ENCODE results near the gene CCDC169.
A peak's percentile ranks its signal among the peaks of the same experiment; 100 is the strongest.

CCDC169 gene

DNA sequence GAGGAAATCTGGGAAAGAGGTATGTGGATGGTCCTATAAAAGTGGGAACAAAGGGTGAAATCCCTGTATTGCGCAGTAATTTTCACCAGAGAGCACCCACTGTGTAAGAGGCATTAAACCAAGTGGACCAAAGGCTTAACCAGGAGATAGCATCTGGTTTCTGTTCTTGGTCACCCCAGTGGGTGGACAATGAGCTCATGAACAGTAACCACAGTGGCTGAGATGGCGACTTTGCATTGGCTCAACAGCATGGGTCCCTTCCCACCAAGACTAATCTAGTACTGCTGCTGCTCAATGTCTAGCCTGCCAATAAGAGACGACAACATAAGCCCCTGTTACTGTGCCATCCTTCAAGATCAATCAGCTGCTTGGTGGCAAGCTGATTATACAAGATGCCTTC, 36.6 kb downstream of the CCDC169 start:
- DNase-seq (ENCODE audit: low read depth, low spot score): peak; percentile 26
- TF ChIP-seq, protein P1, sequence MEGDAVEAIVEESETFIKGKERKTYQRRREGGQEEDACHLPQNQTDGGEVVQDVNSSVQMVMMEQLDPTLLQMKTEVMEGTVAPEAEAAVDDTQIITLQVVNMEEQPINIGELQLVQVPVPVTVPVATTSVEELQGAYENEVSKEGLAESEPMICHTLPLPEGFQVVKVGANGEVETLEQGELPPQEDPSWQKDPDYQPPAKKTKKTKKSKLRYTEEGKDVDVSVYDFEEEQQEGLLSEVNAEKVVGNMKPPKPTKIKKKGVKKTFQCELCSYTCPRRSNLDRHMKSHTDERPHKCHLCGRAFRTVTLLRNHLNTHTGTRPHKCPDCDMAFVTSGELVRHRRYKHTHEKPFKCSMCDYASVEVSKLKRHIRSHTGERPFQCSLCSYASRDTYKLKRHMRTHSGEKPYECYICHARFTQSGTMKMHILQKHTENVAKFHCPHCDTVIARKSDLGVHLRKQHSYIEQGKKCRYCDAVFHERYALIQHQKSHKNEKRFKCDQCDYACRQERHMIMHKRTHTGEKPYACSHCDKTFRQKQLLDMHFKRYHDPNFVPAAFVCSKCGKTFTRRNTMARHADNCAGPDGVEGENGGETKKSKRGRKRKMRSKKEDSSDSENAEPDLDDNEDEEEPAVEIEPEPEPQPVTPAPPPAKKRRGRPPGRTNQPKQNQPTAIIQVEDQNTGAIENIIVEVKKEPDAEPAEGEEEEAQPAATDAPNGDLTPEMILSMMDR (IDR thresholded peaks at IDR 0.05; ENCODE audit: low read depth, low read length): no peak
- in situ Hi-C loops (cut with HindIII; ENCODE audit: low sequenced_read_pairs): no loop called here
- H3K4me3 ChIP-seq (ENCODE audit: low read depth, low read length): no peak overlapping the region

DNA sequence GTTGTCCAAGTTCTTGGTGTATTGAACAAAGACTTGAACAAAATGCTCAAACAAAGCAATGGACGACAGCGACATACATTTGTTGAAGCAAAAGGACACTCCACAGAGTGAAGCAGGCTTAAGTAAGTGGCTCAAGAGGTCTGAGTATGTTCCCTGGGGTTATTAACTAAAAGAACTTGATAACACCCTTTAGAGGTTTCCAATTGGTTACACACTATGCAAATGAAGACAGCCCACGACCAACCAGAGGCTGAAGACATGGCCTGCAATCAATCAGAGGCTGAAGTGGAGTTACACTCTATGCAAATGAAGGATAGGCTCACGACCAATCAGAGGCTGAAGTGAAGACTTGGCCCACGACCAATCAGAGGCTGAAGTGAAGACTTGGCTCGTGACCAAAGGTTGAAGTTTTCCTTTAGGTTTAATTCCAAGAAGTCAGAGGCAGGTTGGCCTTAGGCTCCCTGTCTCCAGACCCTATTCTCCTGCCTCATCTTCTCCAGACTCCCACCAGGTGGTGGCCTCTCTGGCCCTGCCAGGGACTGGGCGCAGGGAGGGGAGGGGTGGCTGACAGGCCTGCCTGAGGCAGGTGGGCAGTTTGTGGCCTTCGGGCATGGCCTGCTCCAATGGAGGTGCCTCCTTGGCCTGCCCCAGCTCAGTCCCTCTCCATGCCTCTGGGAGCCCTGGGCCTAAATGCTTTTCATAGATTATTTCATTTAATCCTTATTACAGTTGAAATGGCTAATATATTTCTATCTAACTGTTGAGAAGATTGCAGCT, 38.1 kb downstream of the CCDC169 start:
- in situ Hi-C loops (cut with HindIII; ENCODE audit: low sequenced_read_pairs): no loop called here
- DNase-seq (ENCODE audit: low read depth, low spot score): no peak
- H3K4me3 ChIP-seq (ENCODE audit: low read depth, low read length): no peak overlapping the region
- TF ChIP-seq, protein P1 (IDR thresholded peaks at IDR 0.05; ENCODE audit: low read depth, low read length): no peak

DNA sequence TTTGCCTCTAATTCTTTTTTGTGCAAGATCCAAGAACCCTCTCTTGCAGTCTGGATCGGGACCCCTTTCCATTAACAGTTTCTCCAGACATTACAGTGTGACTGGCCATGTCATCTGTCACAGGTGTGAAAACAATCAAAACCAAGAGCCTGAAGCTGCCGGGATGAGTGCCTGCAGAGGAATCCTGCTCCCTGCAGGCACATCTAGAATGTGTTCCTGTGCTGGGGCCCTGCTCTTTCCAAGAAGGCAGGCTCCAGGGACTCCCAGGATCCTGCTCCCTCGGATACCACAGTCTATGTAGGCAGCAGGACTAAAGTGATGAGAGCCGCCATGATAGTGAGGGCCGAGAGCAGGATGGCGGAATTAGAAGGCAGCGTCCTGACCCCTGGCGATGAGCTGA, 38.8 kb downstream of the CCDC169 start:
- TF ChIP-seq, protein P1 (IDR thresholded peaks at IDR 0.05; ENCODE audit: low read depth, low read length): no peak
- in situ Hi-C loops (cut with HindIII; ENCODE audit: low sequenced_read_pairs): no loop called here
- DNase-seq (ENCODE audit: low read depth, low spot score): no peak
- H3K4me3 ChIP-seq (ENCODE audit: low read depth, low read length): no peak overlapping the region

DNA sequence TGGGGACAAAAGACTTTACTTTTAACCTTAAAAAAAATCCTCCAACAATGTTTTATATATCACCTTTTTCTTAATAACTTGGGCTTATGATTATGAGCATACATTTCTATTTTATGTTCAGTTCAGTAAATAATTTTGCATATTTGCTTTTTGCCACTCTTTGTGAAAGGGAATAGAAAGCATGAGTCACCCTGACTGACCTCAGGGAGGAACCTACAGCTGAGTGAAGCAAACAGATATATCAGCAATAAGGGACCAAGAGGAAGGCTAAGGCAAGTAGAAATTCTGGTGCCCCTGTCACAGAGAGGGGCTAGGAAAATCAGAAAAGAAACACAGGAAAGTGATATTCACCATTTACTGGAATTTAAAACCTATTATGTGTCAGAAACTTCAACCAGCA, 46.1 kb downstream of the CCDC169 start:
- no peak for DNase-seq (ENCODE audit: low read depth, low spot score)
- H3K4me3 ChIP-seq (ENCODE audit: low read depth, low read length): no peak overlapping the region
- TF ChIP-seq, protein P1 (IDR thresholded peaks at IDR 0.05; ENCODE audit: low read depth, low read length): no peak
- in situ Hi-C loops (cut with HindIII; ENCODE audit: low sequenced_read_pairs): no loop called here

DNA sequence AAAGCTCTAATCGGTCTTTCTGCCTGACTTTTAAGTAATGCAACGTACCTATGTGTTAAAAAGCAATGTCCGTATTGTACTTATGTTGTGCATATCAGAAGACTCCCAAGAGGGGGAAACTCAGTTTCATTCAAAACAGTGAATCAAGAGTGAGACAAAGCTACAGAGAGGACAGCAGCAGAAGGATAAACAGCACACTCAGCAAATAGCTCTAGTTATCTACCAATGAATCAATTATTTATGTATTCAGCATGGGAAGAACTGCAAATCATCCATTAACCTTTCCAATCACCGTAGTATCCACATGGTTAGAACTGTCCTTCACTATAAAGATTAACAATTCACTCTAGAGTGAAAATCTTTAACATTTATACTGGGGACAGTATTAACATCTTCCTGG, 46.6 kb downstream of the CCDC169 start:
- DNase-seq (ENCODE audit: low read depth, low spot score): no peak
- TF ChIP-seq, protein P1 (IDR thresholded peaks at IDR 0.05; ENCODE audit: low read depth, low read length): no peak
- H3K4me3 ChIP-seq (ENCODE audit: low read depth, low read length): no peak overlapping the region
- in situ Hi-C loops (cut with HindIII; ENCODE audit: low sequenced_read_pairs): no loop called here

DNA sequence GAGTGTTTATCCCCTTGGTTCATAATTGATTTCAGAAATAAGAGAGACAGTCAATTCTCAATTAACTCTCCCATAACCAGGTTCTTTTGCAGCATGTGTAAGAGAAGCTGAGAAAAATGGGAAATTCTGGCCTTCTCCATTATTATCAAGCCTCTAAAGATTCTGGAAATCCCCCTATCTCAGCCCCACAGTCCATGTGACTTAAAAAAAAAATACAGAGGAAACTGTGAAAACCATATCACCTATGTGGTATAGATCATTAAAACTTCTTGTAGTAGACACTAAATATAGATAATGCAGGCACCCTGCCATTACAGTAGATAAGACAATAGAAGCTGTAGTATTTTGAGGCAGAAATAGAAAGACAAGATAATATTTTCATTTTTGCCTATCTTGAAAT, 48.9 kb downstream of the CCDC169 start:
- TF ChIP-seq, protein P1 (IDR thresholded peaks at IDR 0.05; ENCODE audit: low read depth, low read length): no peak
- in situ Hi-C loops (cut with HindIII; ENCODE audit: low sequenced_read_pairs): no loop called here

More for the DNA sequence above, 48.9 kb downstream of the CCDC169 start:
- no peak for DNase-seq (ENCODE audit: low read depth, low spot score)
- H3K4me3 ChIP-seq (ENCODE audit: low read depth, low read length): no peak overlapping the region
